ENCODE results near the gene MRPL55. TPM values are rescaled to one million over a fixed set of nuclear protein-coding genes. Genes with fewer than 3 reads are reported as not detected.

The MRPL55 gene
- total and polyA plus RNA-seq, 2 of the 13 experiments (the other 11 are each of a cell fraction or from before 2014, with no cell fraction given), result 58.6 to 92.9 TPM

DNA sequence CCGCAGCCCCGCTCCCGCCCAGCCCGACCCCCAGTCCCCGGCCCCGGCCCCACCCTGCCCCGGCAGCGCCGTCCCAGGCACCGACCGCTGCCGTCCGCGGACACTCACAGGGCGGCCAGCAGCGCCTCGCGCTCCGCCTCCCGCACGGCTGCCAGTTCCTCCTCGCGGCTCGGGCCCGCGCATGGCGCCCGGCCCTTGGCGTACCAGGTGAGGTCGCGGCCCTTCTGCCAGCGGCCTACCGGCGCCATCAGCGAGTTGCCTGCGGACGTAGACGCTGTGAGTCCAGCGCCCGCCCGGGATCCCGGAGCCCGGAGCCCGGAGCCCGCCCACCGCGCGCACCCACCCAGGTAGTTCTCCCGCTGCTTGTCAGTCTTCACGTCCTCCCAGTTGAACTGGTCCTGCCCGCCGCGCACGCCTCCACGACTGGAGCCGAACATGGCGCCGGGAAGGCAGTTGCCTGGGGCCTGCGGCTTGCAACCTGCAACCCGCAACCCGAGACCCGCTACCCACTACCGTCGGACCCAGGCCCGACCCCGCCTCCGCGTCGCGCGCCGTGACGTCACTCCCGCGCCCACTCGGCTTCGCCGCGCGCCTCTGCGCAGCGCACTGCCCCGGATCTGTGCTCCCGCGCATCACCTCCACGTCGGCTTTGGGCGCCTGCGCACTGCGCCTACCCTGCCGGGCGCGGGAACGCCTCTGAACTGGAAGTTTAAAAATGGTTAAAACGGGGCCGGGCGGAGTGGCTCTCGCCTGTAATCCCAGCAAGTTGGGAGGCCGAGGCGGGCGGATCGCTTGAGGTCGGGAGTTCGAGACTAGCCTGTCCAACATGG is 6.1 kb downstream of the MRPL55 start, which contains the start of gene C1orf35 (continued):
- TF ChIP-seq, protein P1, sequence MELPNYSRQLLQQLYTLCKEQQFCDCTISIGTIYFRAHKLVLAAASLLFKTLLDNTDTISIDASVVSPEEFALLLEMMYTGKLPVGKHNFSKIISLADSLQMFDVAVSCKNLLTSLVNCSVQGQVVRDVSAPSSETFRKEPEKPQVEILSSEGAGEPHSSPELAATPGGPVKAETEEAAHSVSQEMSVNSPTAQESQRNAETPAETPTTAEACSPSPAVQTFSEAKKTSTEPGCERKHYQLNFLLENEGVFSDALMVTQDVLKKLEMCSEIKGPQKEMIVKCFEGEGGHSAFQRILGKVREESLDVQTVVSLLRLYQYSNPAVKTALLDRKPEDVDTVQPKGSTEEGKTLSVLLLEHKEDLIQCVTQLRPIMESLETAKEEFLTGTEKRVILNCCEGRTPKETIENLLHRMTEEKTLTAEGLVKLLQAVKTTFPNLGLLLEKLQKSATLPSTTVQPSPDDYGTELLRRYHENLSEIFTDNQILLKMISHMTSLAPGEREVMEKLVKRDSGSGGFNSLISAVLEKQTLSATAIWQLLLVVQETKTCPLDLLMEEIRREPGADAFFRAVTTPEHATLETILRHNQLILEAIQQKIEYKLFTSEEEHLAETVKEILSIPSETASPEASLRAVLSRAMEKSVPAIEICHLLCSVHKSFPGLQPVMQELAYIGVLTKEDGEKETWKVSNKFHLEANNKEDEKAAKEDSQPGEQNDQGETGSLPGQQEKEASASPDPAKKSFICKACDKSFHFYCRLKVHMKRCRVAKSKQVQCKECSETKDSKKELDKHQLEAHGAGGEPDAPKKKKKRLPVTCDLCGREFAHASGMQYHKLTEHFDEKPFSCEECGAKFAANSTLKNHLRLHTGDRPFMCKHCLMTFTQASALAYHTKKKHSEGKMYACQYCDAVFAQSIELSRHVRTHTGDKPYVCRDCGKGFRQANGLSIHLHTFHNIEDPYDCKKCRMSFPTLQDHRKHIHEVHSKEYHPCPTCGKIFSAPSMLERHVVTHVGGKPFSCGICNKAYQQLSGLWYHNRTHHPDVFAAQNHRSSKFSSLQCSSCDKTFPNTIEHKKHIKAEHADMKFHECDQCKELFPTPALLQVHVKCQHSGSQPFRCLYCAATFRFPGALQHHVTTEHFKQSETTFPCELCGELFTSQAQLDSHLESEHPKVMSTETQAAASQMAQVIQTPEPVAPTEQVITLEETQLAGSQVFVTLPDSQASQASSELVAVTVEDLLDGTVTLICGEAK (IDR thresholded peaks at IDR 0.05), result no peak
- TF ChIP-seq, protein P1 (CRISPR knock-in tag; IDR thresholded peaks at IDR 0.05), result peak; percentile 91
- TF ChIP-seq, protein P2, sequence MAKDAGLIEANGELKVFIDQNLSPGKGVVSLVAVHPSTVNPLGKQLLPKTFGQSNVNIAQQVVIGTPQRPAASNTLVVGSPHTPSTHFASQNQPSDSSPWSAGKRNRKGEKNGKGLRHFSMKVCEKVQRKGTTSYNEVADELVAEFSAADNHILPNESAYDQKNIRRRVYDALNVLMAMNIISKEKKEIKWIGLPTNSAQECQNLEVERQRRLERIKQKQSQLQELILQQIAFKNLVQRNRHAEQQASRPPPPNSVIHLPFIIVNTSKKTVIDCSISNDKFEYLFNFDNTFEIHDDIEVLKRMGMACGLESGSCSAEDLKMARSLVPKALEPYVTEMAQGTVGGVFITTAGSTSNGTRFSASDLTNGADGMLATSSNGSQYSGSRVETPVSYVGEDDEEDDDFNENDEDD (CRISPR knock-in tag; IDR thresholded peaks at IDR 0.05; ENCODE audit: borderline replicate concordance), result peak; percentile 98
- TF ChIP-seq ZNF207 (IDR thresholded peaks at IDR 0.05; ENCODE audit: borderline replicate concordance), result no peak
- peak; percentile 60 for TF ChIP-seq NCOA2 (CRISPR knock-in tag; IDR thresholded peaks at IDR 0.05)
- 0 out of 2 replicates have a peak, but pooled peaks have one; percentile 20 for TF ChIP-seq ZNF577 (CRISPR knock-in tag; IDR thresholded peaks at IDR 0.05; ENCODE audit: borderline replicate concordance, low read depth)
- TF ChIP-seq ZFP82 (CRISPR knock-in tag; IDR thresholded peaks at IDR 0.05; ENCODE audit: borderline replicate concordance), result no peak
- peak; percentile 67; the same call in 1 of the 2 replicates for TF ChIP-seq ZNF563 (CRISPR knock-in tag; IDR thresholded peaks at IDR 0.05)
- peak; percentile 99 for TF ChIP-seq SPEN (CRISPR knock-in tag; IDR thresholded peaks at IDR 0.05; ENCODE audit: low read depth)
- no peak for TF ChIP-seq SRSF4 (IDR thresholded peaks at IDR 0.05; ENCODE audit: low read depth, low read length, poor library complexity, severe bottlenecking)
- no peak; the same call in none of the 2 replicates for TF ChIP-seq KLF6 (CRISPR knock-in tag; IDR thresholded peaks at IDR 0.05)
- 0 out of 2 replicates have a peak, but pooled peaks have one; percentile 68 for TF ChIP-seq ZMAT3 (CRISPR knock-in tag; conservative IDR thresholded peaks at IDR 0.05)
- peak; percentile 96 for TF ChIP-seq ARNT2 (CRISPR knock-in tag; IDR thresholded peaks at IDR 0.05; ENCODE audit: low read depth)
- peak; percentile 93; the same call in 1 of the 2 replicates for TF ChIP-seq ZBTB42 (CRISPR knock-in tag; IDR thresholded peaks at IDR 0.05)
- TF ChIP-seq, protein P3, sequence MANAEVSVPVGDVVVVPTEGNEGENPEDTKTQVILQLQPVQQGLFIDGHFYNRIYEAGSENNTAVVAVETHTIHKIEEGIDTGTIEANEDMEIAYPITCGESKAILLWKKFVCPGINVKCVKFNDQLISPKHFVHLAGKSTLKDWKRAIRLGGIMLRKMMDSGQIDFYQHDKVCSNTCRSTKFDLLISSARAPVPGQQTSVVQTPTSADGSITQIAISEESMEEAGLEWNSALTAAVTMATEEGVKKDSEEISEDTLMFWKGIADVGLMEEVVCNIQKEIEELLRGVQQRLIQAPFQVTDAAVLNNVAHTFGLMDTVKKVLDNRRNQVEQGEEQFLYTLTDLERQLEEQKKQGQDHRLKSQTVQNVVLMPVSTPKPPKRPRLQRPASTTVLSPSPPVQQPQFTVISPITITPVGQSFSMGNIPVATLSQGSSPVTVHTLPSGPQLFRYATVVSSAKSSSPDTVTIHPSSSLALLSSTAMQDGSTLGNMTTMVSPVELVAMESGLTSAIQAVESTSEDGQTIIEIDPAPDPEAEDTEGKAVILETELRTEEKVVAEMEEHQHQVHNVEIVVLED (CRISPR knock-in tag; IDR thresholded peaks at IDR 0.05; ENCODE audit: borderline replicate concordance), result peak; percentile 97
- no peak for TF ChIP-seq ZNF101 (CRISPR knock-in tag; IDR thresholded peaks at IDR 0.05; ENCODE audit: borderline replicate concordance, low read depth)
- TF ChIP-seq ZNF619 (CRISPR knock-in tag; IDR thresholded peaks at IDR 0.05), result peak; percentile 42; the same call in 1 of the 2 replicates

Data from HepG2 (cell line).